ENCODE measurements around the gene ZNF337.

The ZNF337 gene

DNA sequence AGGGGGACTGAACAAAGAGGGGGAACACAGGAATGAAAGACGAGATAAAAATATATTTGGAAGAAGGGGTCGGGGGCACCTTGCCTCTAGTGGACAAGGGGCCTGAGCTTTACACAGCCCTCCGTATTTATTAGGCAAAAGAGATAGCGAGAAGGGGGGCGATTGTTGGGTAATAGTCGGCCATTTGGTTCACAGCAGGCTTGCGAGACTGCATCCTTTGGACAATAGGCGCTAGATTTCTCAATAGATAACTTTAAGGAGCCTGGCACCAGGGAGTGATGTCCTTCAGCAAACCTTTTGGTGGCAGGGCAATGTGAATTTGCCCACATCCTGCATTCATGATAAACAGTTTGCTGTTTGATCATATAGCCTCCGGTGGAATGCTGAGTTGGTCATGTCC, 69.9 kb downstream of the ZNF337 start:
- no peak for DNase-seq (ENCODE audit: low read depth)

DNA sequence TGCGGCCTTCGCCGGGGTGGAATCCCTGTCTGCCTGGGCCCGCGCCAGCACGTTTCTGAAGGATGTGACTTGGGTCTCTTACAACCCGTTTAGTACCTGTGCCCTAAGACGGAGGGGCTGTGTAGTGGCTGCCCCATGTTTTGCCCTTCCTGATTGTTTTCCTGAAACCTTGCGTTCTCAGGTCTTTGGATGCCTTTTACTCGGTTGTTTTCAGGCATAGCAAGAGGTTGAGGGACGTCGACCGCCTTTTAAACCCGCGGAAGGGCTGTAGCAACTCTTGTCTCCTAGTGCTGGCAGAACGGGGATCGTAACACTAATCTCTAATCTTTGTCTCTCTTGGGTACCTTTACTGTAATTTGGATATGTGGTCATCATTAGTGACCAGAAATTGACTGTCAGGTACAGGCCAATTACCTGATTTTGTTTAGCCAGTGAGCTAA, 72.1 kb downstream of the ZNF337 start:
- no peak for DNase-seq (ENCODE audit: low read depth)

All from stimulated activated CD8-positive, alpha-beta memory T cell treated with anti-CD3 and anti-CD28 coated beads, Interleukin-7, amount 100 ng/mL, for 24 hours (primary cell).